ENCODE results near the gene HRH3.

HRH3 gene

GRCh38 chr20:62244644-62245108 lies 24.6 kb upstream of the HRH3 start:
- in situ Hi-C loops (cut with MboI; ENCODE audit: low sequenced_read_pairs): no loop called here

GRCh38 chr20:62243906-62244515 lies 23.9 kb upstream of the HRH3 start:
- in situ Hi-C loops (cut with MboI; ENCODE audit: low sequenced_read_pairs): no loop called here

GRCh38 chr20:62243106-62243505 lies 23.0 kb upstream of the HRH3 start:
- in situ Hi-C loops (cut with MboI; ENCODE audit: low sequenced_read_pairs): no loop called here

- in situ Hi-C loops (cut with MboI; ENCODE audit: low sequenced_read_pairs): no loop called here
Measured at GRCh38 chr20:62242176-62242575, 22.1 kb upstream of the HRH3 start.

GRCh38 chr20:62241506-62241905 lies 21.4 kb upstream of the HRH3 start:
- in situ Hi-C loops (cut with MboI; ENCODE audit: low sequenced_read_pairs): no loop called here

GRCh38 chr20:62240020-62240685 lies 20.1 kb upstream of the HRH3 start:
- in situ Hi-C loops (cut with MboI; ENCODE audit: low sequenced_read_pairs): no loop called here

GRCh38 chr20:62239278-62239879 lies 19.3 kb upstream of the HRH3 start:
- in situ Hi-C loops (cut with MboI; ENCODE audit: low sequenced_read_pairs): no loop called here

- in situ Hi-C loops (cut with MboI; ENCODE audit: low sequenced_read_pairs): no loop called here
Measured at GRCh38 chr20:62238569-62239277, 18.6 kb upstream of the HRH3 start.

GRCh38 chr20:62237801-62238568 lies 17.9 kb upstream of the HRH3 start, which contains the start of gene OSBPL2:
Gene OSBPL2 (plus strand): TSS chr20:62238521. CDS start chr20:62256185, 17,664 bp downstream.
- in situ Hi-C loops (cut with MboI; ENCODE audit: low sequenced_read_pairs): no loop called here

- in situ Hi-C loops (cut with MboI; ENCODE audit: low sequenced_read_pairs): no loop called here
Measured at GRCh38 chr20:62237514-62237800, 17.4 kb upstream of the HRH3 start.

GRCh38 chr20:62236766-62237513 lies 16.9 kb upstream of the HRH3 start:
- in situ Hi-C loops (cut with MboI; ENCODE audit: low sequenced_read_pairs): no loop called here

GRCh38 chr20:62236200-62236599 lies 16.1 kb upstream of the HRH3 start:
- in situ Hi-C loops (cut with MboI; ENCODE audit: low sequenced_read_pairs): no loop called here

GRCh38 chr20:62235777-62236157 lies 15.7 kb upstream of the HRH3 start:
- in situ Hi-C loops (cut with MboI; ENCODE audit: low sequenced_read_pairs): no loop called here

GRCh38 chr20:62235001-62235776 lies 15.1 kb upstream of the HRH3 start:
- in situ Hi-C loops (cut with MboI; ENCODE audit: low sequenced_read_pairs): no loop called here

GRCh38 chr20:62234339-62234738 lies 14.3 kb upstream of the HRH3 start:
- in situ Hi-C loops (cut with MboI; ENCODE audit: low sequenced_read_pairs): no loop called here

GRCh38 chr20:62233684-62234083 lies 13.6 kb upstream of the HRH3 start:
- in situ Hi-C loops (cut with MboI; ENCODE audit: low sequenced_read_pairs): no loop called here

- in situ Hi-C loops (cut with MboI; ENCODE audit: low sequenced_read_pairs): no loop called here
Measured at GRCh38 chr20:62232770-62233645, 12.9 kb upstream of the HRH3 start.

- in situ Hi-C loops (cut with MboI; ENCODE audit: low sequenced_read_pairs): no loop called here
Measured at GRCh38 chr20:62232194-62232593, 12.1 kb upstream of the HRH3 start.

- in situ Hi-C loops (cut with MboI; ENCODE audit: low sequenced_read_pairs): no loop called here
Measured at GRCh38 chr20:62231292-62231691, 11.2 kb upstream of the HRH3 start.

Data from hTERT RPE-1 (cell line).